ENCODE measurements around the gene BST2. TPM values are rescaled to one million over a fixed set of nuclear protein-coding genes. Genes with fewer than 3 reads are reported as not detected.

The BST2 gene
- polyA plus RNA-seq, 1 of the 3 experiments (the other 2 are of a cell fraction) = 5.7 TPM

DNA sequence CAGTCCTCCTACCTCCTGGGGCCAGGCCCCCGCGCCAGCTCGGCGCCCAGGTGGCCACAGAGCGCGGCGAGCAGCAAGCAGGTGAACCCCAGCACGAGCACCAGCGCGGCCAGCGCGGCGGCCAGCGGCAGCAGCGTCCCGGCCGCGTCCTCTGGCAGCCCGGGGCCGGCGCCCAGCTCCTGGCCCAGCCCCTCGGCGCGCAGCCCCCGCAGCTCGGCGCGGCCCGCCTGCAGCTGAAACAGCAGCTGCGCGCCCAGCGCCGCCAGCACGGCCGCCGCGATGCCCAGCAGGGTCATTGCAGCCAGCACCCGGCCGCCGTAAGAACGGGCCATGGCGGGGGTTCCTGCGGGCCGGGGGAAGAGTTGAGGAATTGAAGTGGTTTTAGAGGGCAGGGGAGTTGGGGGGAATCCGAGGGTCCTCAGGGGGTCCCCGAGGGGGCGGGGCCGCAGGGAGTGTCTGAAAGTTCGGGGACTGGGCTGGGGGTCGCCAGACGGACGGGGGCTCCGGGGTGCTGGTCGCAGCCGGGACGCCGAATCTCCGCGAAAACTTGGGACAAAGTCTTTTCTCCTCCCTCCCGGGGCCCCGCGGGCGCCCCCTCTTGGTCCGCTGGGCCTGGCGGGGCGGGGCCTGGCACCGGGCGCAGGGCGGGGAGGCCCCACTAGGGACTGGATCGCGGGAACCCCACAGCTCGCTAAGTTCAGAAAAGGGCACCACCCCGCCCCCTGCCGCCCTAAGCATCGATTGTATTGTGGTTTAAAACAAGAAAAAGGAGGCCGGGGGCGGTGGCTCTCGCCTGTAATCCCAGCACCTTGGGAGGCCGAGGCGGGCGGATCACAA, 42.9 kb upstream of the BST2 start, which contains the start of gene TMEM221 (continued):
- TF ChIP-seq, protein P1, sequence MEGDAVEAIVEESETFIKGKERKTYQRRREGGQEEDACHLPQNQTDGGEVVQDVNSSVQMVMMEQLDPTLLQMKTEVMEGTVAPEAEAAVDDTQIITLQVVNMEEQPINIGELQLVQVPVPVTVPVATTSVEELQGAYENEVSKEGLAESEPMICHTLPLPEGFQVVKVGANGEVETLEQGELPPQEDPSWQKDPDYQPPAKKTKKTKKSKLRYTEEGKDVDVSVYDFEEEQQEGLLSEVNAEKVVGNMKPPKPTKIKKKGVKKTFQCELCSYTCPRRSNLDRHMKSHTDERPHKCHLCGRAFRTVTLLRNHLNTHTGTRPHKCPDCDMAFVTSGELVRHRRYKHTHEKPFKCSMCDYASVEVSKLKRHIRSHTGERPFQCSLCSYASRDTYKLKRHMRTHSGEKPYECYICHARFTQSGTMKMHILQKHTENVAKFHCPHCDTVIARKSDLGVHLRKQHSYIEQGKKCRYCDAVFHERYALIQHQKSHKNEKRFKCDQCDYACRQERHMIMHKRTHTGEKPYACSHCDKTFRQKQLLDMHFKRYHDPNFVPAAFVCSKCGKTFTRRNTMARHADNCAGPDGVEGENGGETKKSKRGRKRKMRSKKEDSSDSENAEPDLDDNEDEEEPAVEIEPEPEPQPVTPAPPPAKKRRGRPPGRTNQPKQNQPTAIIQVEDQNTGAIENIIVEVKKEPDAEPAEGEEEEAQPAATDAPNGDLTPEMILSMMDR (IDR thresholded peaks at IDR 0.05) = peak; percentile 65
- TF ChIP-seq NRF1 (IDR thresholded peaks at IDR 0.05; ENCODE audit: low read depth, low read length) = no peak

DNA sequence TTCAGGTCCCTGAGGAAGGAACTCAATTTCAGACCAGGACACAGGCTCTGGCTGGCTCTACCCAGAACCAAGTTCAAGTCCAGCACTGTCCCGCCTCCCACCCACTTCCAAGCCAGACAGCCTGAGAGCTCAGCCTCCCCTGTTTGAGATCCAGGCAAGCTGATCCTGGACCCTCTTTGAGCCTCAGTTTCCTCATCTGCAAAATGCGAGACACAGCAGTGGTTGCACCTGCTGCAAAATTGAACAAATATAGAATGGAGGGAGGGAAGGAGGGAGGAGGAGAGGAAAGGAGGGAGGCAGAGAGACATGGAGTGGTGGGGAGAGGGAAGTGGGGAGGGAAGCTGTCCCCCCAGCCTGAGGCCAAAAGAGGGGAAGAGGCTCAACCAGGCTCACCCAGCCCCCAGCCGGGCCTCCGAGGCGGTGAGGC, 42.3 kb upstream of the BST2 start:
- no peaks in the 10 kb centered on the region for H4K20me1 ChIP-seq (ENCODE audit: insufficient read depth)
- no peaks in the 10 kb centered on the region for H3K36me3 ChIP-seq (replicated peaks in 1 of 2; ENCODE audit: control insufficient read depth in 1 of 2, insufficient read depth in 2 of 2, low read length in 1 of 2)
- no peak for DNase-seq
- ChIA-PET POLR2A (interaction anchor here (1.0 to 1.4 kb wide), 2 partner anchors 10 to 15 kb away, joined by 3 read pairs; no protein-coding TSS in a partner anchor), CTCF (interaction anchor here (0.7 to 3.1 kb wide), 21 partner anchors 9 to 147 kb away, joined by 3 to 16 read pairs (median 4); partner anchors contain the start of genes CCDC194, MVB12A and NXNL1)
- no peaks in the 10 kb centered on the region for H3K9me2 ChIP-seq
- no peaks in the 10 kb centered on the region for H3K9me3 ChIP-seq
- no peaks in the 10 kb centered on the region for H3F3A ChIP-seq (replicated peaks; ENCODE audit: insufficient read depth)
- no peaks in the 10 kb centered on the region for H3K27me3 ChIP-seq (ENCODE audit: insufficient read depth)
- no peak overlapping the region for H2AFZ ChIP-seq (ENCODE audit: low read depth)
- H3K27ac ChIP-seq (ENCODE audit: low read depth in 2 of 2, low read length in 1 of 2) = no peak overlapping the region
- no peak overlapping the region for H3K9ac ChIP-seq
- H3K79me2 ChIP-seq (ENCODE audit: insufficient read depth) = no peaks in the 10 kb centered on the region
- no peaks in the 10 kb centered on the region; a peak in 1 of 4 replicates for H3K4me1 ChIP-seq (ENCODE audit: control insufficient read depth in 1 of 2, insufficient read depth in 2 of 2, low read depth in 1 of 2, low read length in 1 of 2)
- no peak for TF ChIP-seq SMC3 (IDR thresholded peaks at IDR 0.05; ENCODE audit: low read depth, low read length)
- TF ChIP-seq NRF1 (IDR thresholded peaks at IDR 0.05; ENCODE audit: low read depth, low read length) = no peak
- TF ChIP-seq, protein P1 (IDR thresholded peaks at IDR 0.05) = no peak
- TF ChIP-seq, protein P2, sequence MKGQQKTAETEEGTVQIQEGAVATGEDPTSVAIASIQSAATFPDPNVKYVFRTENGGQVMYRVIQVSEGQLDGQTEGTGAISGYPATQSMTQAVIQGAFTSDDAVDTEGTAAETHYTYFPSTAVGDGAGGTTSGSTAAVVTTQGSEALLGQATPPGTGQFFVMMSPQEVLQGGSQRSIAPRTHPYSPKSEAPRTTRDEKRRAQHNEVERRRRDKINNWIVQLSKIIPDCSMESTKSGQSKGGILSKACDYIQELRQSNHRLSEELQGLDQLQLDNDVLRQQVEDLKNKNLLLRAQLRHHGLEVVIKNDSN (IDR thresholded peaks at IDR 0.05; ENCODE audit: borderline replicate concordance, low read depth) = no peak
- no peak for TF ChIP-seq SIN3A (IDR thresholded peaks at IDR 0.05; ENCODE audit: borderline replicate concordance, low read depth, low read length)
- TF ChIP-seq, protein P3, sequence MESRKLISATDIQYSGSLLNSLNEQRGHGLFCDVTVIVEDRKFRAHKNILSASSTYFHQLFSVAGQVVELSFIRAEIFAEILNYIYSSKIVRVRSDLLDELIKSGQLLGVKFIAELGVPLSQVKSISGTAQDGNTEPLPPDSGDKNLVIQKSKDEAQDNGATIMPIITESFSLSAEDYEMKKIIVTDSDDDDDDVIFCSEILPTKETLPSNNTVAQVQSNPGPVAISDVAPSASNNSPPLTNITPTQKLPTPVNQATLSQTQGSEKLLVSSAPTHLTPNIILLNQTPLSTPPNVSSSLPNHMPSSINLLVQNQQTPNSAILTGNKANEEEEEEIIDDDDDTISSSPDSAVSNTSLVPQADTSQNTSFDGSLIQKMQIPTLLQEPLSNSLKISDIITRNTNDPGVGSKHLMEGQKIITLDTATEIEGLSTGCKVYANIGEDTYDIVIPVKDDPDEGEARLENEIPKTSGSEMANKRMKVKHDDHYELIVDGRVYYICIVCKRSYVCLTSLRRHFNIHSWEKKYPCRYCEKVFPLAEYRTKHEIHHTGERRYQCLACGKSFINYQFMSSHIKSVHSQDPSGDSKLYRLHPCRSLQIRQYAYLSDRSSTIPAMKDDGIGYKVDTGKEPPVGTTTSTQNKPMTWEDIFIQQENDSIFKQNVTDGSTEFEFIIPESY (IDR thresholded peaks at IDR 0.05; ENCODE audit: borderline replicate concordance, low read depth) = no peak
- TF ChIP-seq, protein P4, sequence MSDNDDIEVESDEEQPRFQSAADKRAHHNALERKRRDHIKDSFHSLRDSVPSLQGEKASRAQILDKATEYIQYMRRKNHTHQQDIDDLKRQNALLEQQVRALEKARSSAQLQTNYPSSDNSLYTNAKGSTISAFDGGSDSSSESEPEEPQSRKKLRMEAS (IDR thresholded peaks at IDR 0.05; ENCODE audit: low read depth) = no peak
- no peak for TF ChIP-seq RFX5 (IDR thresholded peaks at IDR 0.05; ENCODE audit: low read length)
- TF ChIP-seq TAF1 (IDR thresholded peaks at IDR 0.05; ENCODE audit: borderline replicate concordance, low read depth, low read length) = no peak
- TF ChIP-seq MEF2A (IDR thresholded peaks at IDR 0.05; ENCODE audit: borderline replicate concordance, low read depth) = no peak
- TF ChIP-seq, protein P5, sequence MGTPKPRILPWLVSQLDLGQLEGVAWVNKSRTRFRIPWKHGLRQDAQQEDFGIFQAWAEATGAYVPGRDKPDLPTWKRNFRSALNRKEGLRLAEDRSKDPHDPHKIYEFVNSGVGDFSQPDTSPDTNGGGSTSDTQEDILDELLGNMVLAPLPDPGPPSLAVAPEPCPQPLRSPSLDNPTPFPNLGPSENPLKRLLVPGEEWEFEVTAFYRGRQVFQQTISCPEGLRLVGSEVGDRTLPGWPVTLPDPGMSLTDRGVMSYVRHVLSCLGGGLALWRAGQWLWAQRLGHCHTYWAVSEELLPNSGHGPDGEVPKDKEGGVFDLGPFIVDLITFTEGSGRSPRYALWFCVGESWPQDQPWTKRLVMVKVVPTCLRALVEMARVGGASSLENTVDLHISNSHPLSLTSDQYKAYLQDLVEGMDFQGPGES (IDR thresholded peaks at IDR 0.05; ENCODE audit: low read depth, low read length) = no peak
- TF ChIP-seq RCOR1 (IDR thresholded peaks at IDR 0.05; ENCODE audit: low read length) = no peak
- TF ChIP-seq, protein P6, sequence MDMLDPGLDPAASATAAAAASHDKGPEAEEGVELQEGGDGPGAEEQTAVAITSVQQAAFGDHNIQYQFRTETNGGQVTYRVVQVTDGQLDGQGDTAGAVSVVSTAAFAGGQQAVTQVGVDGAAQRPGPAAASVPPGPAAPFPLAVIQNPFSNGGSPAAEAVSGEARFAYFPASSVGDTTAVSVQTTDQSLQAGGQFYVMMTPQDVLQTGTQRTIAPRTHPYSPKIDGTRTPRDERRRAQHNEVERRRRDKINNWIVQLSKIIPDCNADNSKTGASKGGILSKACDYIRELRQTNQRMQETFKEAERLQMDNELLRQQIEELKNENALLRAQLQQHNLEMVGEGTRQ (IDR thresholded peaks at IDR 0.05; ENCODE audit: borderline replicate concordance, low read depth, low read length) = no peak
- TF ChIP-seq EZH2phosphoT487 (IDR thresholded peaks at IDR 0.05; ENCODE audit: borderline replicate concordance, low read depth) = no peak
- TF ChIP-seq MXI1 (IDR thresholded peaks at IDR 0.05; ENCODE audit: low read depth, low read length) = no peak
- no peak for TF ChIP-seq POLR2AphosphoS5 (IDR thresholded peaks at IDR 0.05; ENCODE audit: low read depth, low read length)
- WGBS (ENCODE audit: low lambda C conversion rate) = 94% methylated on average over 2 of the region's 5 CpGs
- peak overlapping the region in 1 of 2 experiments; percentile 41; a peak in 1 of 4 replicates for H3K4me3 ChIP-seq (ENCODE audit: low read depth in 2 of 2, low read length in 1 of 2)
- H3K4me2 ChIP-seq = peak overlapping the region; percentile 76; the same call in 1 of the 2 replicates
